SU-DHL-6 (cell line): Measurements from ENCODE around the gene OMD.

ENCODE experiments used
- H2AFZ ChIP-seq: fragments of 200-600 bp; sonication (generic); 2 replicates; pipeline ENCODE4 v1.6.1; 2014; ENCODE audit warnings: low read depth, mild to moderate bottlenecking, moderate library complexity, mixed read lengths, antibody characterized with exemption, low read length; ENCODE audit not compliant: severe bottlenecking
- H3F3A ChIP-seq: fragments of 200-600 bp; shearing (Covaris generic); 2 replicates; pipeline ENCODE4 v1.6.0; 2016; ENCODE audit warnings: antibody characterized with exemption, mild to moderate bottlenecking; ENCODE audit not compliant: insufficient read depth
- H3K27ac ChIP-seq: fragments of 200-600 bp; sonication (generic); 2 replicates; pipeline ENCODE4 v1.5.1; 2016; ENCODE audit warnings: low read depth, mild to moderate bottlenecking, low read length, moderate library complexity, mixed read lengths
- H3K27me3 ChIP-seq: fragments of 200-600 bp; sonication (generic), shearing (Covaris generic); 2 replicates; pipeline ENCODE4 v1.6.0; 2014; ENCODE audit warnings: mild to moderate bottlenecking, low read length
- H3K36me3 ChIP-seq: fragments of 200-600 bp; sonication (generic); 2 replicates; pipeline ENCODE4 v1.6.1; 2014; ENCODE audit warnings: mild to moderate bottlenecking, low read length, mixed read lengths
- H3K4me2 ChIP-seq: fragments of 300-600, 200-600 bp; shearing (Covaris generic), sonication (generic); 2 replicates; pipeline ENCODE4 v1.6.0; 2014; ENCODE audit warnings: low read length, low read depth, mild to moderate bottlenecking; ENCODE audit not compliant: poor library complexity, severe bottlenecking
- H3K4me3 ChIP-seq: fragments of 200-600 bp; sonication (generic); 2 replicates; pipeline ENCODE4 v1.5.1; 2014; ENCODE audit warnings: antibody characterized with exemption, low read length, mild to moderate bottlenecking, mixed read lengths; ENCODE audit not compliant: insufficient read depth, poor library complexity, severe bottlenecking
- H3K79me2 ChIP-seq: fragments of 200-600 bp; sonication (generic); 2 replicates; pipeline ENCODE4 v1.6.1; 2014; ENCODE audit warnings: mild to moderate bottlenecking, low read length, moderate library complexity; ENCODE audit not compliant: insufficient read depth
- H3K9ac ChIP-seq: fragments of 200-600 bp; sonication (generic); 2 replicates; pipeline ENCODE4 v1.7.0; 2014; ENCODE audit warnings: mild to moderate bottlenecking, low read length
- H3K9me2 ChIP-seq: fragments of 200-600 bp; sonication (generic); replicated peaks from 2 replicates; pipeline ENCODE4 v1.6.1; 2014; ENCODE audit warnings: low read length; ENCODE audit not compliant: insufficient read depth
- H3K9me3 ChIP-seq: fragments of 200-600 bp; sonication (generic); 2 replicates; pipeline ENCODE4 v1.6.1; 2014; ENCODE audit warnings: low read length, mixed read lengths; ENCODE audit not compliant: insufficient read depth
- H4K20me1 ChIP-seq: fragments of 200-600 bp; sonication (generic); 2 replicates; pipeline ENCODE4 v1.6.1; 2014; ENCODE audit warnings: low read depth, mild to moderate bottlenecking, antibody characterized with exemption, low read length, moderate library complexity, mixed read lengths
- CTCF ChIP-seq: fragments of 200-600 bp; sonication (generic); IDR thresholded peaks from one replicate; pipeline ENCODE4 v1.5.1; 2017; ENCODE audit warnings: antibody characterized with exemption, mild to moderate bottlenecking, low read length, moderate library complexity; ENCODE audit not compliant: insufficient read depth, poor library complexity, severe bottlenecking
- EZH2phosphoT487 ChIP-seq: fragments of 200-600 bp; sonication (generic), shearing (Covaris generic); conservative IDR thresholded peaks from 2 replicates; pipeline ENCODE4 v1.6.1; 2018; ENCODE audit warnings: mild to moderate bottlenecking, antibody characterized with exemption, low read length, moderate library complexity, mixed read lengths

OMD gene

GRCh38 chr9:92404042-92404836, 20.0 kb downstream of the OMD start, which contains the start of gene OGN:
Gene OGN (minus strand): TSS chr9:92404578. CDS start chr9:92403407, 1,171 bp downstream.
- no peaks in the 10 kb centered on the region; the same call in 1 of the 2 replicates for H3K36me3 ChIP-seq
- H3K27me3 ChIP-seq, result no peaks in the 10 kb centered on the region
- no peak within 1 kb of the TSS for H3K4me3 ChIP-seq
- H3K9me2 ChIP-seq, result no peaks in the 10 kb centered on the region
- TF ChIP-seq EZH2phosphoT487 (no peak), CTCF (no peak)
- no peak within 1 kb of the TSS for H3K27ac ChIP-seq
- H3K79me2 ChIP-seq, result no peaks in the 10 kb centered on the region
- no peaks in the 10 kb centered on the region for H3K9me3 ChIP-seq
- no peaks in the 10 kb centered on the region for H4K20me1 ChIP-seq
- no peak within 1 kb of the TSS for H3K4me2 ChIP-seq
- no peaks in the 10 kb centered on the region for H3F3A ChIP-seq
- no peak within 1 kb of the TSS for H2AFZ ChIP-seq
- no peak within 1 kb of the TSS for H3K9ac ChIP-seq

GRCh38 chr9:92402826-92403745, 21.2 kb downstream of the OMD start:
- Histone ChIP-seq H3K79me2 (no peaks in the 10 kb centered on the region), H4K20me1 (no peaks in the 10 kb centered on the region), H3F3A (0 out of 2 replicates have a peak, but pooled peaks cover under 1% of the 10 kb centered on the region), H3K27me3 (no peaks in the 10 kb centered on the region), H3K4me3 (no peak overlapping the region), H3K9ac (no peak overlapping the region), H3K4me2 (no peak overlapping the region), H3K36me3 (no peaks in the 10 kb centered on the region; the same call in 1 of the 2 replicates), H3K9me3 (no peaks in the 10 kb centered on the region), H2AFZ (no peak overlapping the region), H3K27ac (no peak overlapping the region), H3K9me2 (no peaks in the 10 kb centered on the region)
- TF ChIP-seq EZH2phosphoT487 (no peak), CTCF (no peak)

GRCh38 chr9:92402360-92402759, 21.9 kb downstream of the OMD start:
- H3K4me2 ChIP-seq, result no peak overlapping the region
- H3K9ac ChIP-seq, result no peak overlapping the region
- no peak overlapping the region for H3K4me3 ChIP-seq
- no peaks in the 10 kb centered on the region for H3K79me2 ChIP-seq
- no peaks in the 10 kb centered on the region; the same call in 1 of the 2 replicates for H3K36me3 ChIP-seq
- H2AFZ ChIP-seq, result no peak overlapping the region
- H4K20me1 ChIP-seq, result no peaks in the 10 kb centered on the region
- no peaks in the 10 kb centered on the region for H3K27me3 ChIP-seq
- no peaks in the 10 kb centered on the region for H3K9me2 ChIP-seq
- no peak overlapping the region for H3K27ac ChIP-seq
- 0 out of 2 replicates have a peak, but pooled peaks cover 3% of the 10 kb centered on the region for H3F3A ChIP-seq
- no peak for TF ChIP-seq CTCF
- no peak for TF ChIP-seq EZH2phosphoT487
- H3K9me3 ChIP-seq, result no peaks in the 10 kb centered on the region
